Stimulated activated CD8-positive, alpha-beta memory T cell treated with anti-CD3 and anti-CD28 coated beads, Interleukin-4, amount 100 ng/mL, for 4 hours (primary cell): ENCODE results near the gene TM6SF1.

ENCODE experiments used
- DNase-seq, 2 donors: peaks; one replicate each; pipeline ENCODE4 v3.0.0-alpha.2; 2020; ENCODE audit warnings: low read depth in 2 of 2, low spot score in 1 of 2

The TM6SF1 gene

DNA sequence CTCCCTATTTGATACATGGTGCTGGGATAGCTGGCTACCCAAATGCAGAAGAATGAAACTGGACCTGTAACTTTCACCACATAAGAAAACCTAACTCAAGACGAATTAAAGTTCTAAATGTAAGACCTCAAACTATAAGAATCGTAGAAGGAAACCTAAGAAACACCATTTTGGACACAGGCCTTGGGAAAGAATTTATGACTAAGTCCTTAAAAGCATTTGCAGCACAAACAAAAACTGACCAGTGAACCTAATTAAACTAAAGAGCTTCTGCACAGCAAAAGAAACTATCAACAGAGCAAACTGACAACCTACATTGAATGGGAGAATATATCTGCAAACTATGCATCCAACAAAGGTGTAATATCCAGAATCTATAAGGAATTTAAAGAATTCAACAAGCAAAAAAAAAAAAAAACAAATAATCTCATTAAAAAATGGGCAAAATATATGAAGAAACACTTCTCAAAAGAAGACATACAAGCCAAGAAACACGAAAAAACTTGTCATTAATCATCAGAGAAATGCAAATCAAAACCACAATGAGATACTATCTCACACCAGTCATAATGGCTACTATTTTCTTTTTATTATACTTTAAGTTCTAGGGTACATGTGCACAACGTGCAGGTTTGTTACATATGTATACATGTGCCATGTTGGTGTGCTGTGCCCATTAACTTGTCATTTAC, 63.2 kb downstream of the TM6SF1 start:
- DNase-seq = no peak

DNA sequence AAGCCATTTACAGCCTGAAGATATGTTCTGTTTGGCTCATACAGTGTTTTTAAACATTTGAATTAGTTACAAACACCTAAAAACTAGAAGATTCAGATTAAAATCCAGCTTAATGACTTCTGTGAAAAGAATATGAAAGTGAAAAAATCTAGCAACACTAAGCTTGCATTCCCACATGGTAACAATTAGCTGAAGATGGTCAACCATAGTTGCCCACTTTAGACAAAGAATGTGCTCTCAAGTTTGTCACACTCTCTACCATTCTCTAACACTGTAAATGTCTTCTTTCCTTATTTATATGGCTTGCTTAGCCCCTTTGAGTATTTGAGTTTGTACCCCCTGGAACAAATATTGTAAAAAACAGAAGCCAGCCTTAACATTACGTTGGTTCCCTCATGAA, 67.4 kb downstream of the TM6SF1 start:
- DNase-seq = no peak

DNA sequence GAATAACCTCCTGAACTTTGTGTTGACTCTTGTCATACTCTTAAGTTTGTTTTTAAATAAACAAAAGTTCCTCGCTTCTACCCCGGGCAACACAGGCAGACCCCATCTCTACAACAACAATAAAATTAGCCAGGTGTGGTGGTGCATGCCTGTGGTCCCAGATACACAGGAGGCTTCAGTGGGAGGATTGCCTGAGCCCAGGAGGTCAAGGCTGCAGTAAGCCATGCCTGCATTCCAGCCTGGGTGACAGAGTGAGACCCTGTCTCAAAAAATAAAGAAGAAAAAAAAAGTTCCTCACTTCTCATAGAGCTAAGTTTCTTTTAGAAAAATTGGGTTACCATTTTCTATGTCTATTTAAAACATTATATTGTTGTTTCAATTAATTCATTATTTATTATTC, 70.9 kb downstream of the TM6SF1 start:
- DNase-seq = no peak

DNA sequence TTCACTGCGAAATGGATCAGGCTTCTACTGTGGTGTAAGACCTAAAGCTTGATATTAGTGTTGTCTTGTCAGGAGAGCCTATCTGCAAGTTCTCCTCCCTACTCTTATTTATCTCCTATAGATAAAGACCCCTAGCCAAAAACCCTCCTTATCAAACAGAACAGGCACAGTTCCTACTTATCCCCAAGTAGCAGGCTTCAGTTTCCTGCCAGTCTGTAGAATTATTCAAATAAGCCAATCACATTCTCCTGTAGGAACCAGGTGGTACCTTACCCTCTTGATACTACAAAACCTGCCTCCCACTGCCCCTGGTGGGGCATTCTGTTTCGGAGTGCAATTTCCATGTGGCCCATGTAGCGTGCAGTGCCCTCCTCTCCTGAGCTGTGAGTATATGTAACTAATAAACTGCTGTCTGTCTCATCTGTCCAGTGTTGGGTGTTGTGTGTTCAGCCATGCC, 71.5 kb downstream of the TM6SF1 start:
- DNase-seq = no peak

DNA sequence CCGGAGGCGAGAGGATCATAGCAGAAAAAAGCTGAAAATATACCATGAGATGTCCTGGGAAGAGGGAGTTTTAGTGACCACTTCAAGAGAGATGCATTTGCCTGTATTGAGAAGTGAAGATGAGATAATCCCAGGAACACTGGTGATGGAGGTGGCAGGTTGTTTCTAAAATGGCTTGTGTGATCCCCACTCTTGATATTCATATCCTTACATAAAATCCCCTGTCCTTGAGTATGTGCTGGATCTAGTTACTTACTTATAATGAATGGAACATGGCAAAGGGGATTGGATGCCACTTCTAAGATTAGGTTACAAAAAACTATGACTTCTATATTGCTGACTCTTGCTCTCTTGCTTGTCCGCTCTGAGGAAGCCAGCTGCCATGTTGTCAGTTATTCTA, 78.1 kb downstream of the TM6SF1 start:
- DNase-seq = no peak
